H1 (cell line): ENCODE measurements around the gene ACOT7. TPM values are rescaled to one million over a fixed set of nuclear protein-coding genes. Genes with fewer than 3 reads are reported as not detected.

Source experiments
- TAF7 ChIP-seq: optimal IDR thresholded peaks from 2 replicates; pipeline ENCODE3; 2011; ENCODE audit warnings: low read depth, mild to moderate bottlenecking, inconsistent platforms, low read length, moderate library complexity, borderline replicate concordance
- polyA plus RNA-seq, 7 experiments: library from polyadenylated mRNA; depleted of rRNA in 3 of 7; stranded (reverse) in 5 of 7; unstranded in 2 of 7; fragments of >200 nt in 5 of 7; fragments of 200-250 nt in 2 of 7; gene quantifications; 1 replicate in 5 of 7; 2 replicates in 1 of 7; 4 replicates in 1 of 7; pipeline versions ENCODE4 v1.2.1 to v1.2.3, GENCODE V29; 2011 to 2013; ENCODE audit warnings: missing spikeins in 2 of 7, mixed read lengths in 2 of 7
- total RNA-seq: library from RNA; stranded (reverse); fragmentation: NEBNext Ultra II Directional; extraction: Animal tissue kit (Norgen Biotek cat#: 25700); gene quantifications from 2 replicates; pipeline ENCODE4 v1.2.1, GENCODE V29; 2021
- TF ChIP-seq, protein P1 (sequence below): IDR thresholded peaks from 2 replicates; pipeline ENCODE4 v1.6.1; 2011; ENCODE audit warnings: low read depth, mild to moderate bottlenecking, low read length; ENCODE audit not compliant: insufficient read depth
- TF ChIP-seq, protein P2 (sequence below), 3 experiments: IDR thresholded peaks; 1 replicate in 2 of 3; 2 replicates in 1 of 3; pipeline versions ENCODE4 v1.5.1 to v1.6.1; 2011; ENCODE audit warnings: low read length in 3 of 3, mild to moderate bottlenecking in 3 of 3, inconsistent platforms in 2 of 3, low read depth in 1 of 3, moderate library complexity in 1 of 3; ENCODE audit not compliant: insufficient read depth in 1 of 3; ENCODE audit errors: control extremely low read depth in 1 of 3
- TF ChIP-seq, protein P3 (sequence below): IDR thresholded peaks from 2 replicates; pipeline ENCODE4 v1.6.1; 2012; ENCODE audit warnings: inconsistent platforms

ACOT7 gene
- total and polyA plus RNA-seq, 2 of the 8 experiments (the other 6 are each of a cell fraction or from before 2014, with no cell fraction given), result 151 to 214 TPM

GRCh38 chr1:6279613-6280383 lies 113.8 kb downstream of the ACOT7 start (continued):
- TF ChIP-seq, protein P1, sequence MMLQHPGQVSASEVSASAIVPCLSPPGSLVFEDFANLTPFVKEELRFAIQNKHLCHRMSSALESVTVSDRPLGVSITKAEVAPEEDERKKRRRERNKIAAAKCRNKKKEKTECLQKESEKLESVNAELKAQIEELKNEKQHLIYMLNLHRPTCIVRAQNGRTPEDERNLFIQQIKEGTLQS, result no peak
- TF ChIP-seq, protein P2, sequence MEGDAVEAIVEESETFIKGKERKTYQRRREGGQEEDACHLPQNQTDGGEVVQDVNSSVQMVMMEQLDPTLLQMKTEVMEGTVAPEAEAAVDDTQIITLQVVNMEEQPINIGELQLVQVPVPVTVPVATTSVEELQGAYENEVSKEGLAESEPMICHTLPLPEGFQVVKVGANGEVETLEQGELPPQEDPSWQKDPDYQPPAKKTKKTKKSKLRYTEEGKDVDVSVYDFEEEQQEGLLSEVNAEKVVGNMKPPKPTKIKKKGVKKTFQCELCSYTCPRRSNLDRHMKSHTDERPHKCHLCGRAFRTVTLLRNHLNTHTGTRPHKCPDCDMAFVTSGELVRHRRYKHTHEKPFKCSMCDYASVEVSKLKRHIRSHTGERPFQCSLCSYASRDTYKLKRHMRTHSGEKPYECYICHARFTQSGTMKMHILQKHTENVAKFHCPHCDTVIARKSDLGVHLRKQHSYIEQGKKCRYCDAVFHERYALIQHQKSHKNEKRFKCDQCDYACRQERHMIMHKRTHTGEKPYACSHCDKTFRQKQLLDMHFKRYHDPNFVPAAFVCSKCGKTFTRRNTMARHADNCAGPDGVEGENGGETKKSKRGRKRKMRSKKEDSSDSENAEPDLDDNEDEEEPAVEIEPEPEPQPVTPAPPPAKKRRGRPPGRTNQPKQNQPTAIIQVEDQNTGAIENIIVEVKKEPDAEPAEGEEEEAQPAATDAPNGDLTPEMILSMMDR (IDR thresholded peaks at IDR 0.05; ENCODE audit: control extremely low read depth in 1 of 3, insufficient read depth in 1 of 3, low read depth in 1 of 3, low read length in 3 of 3), result no peak
- TF ChIP-seq TAF7, result no peak
- TF ChIP-seq, protein P3, sequence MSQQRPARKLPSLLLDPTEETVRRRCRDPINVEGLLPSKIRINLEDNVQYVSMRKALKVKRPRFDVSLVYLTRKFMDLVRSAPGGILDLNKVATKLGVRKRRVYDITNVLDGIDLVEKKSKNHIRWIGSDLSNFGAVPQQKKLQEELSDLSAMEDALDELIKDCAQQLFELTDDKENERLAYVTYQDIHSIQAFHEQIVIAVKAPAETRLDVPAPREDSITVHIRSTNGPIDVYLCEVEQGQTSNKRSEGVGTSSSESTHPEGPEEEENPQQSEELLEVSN, result no peak
